ENCODE measurements around the gene RAB8B. TPM values are rescaled to one million over a fixed set of nuclear protein-coding genes. Genes with fewer than 3 reads are reported as not detected.

RAB8B gene
- total and polyA plus RNA-seq, 2 of the 13 experiments (the other 11 are each of a cell fraction or from before 2014, with no cell fraction given): 6.8 to 14.2 TPM

GRCh38 chr15:63157891-63158431, 31.4 kb upstream of the RAB8B start (continued):
- TF ChIP-seq ZNF121 (CRISPR knock-in tag; IDR thresholded peaks at IDR 0.05) (peak; percentile 57), SIN3B (IDR thresholded peaks at IDR 0.05; ENCODE audit: low read length) (no peak), CBX5 (CRISPR knock-in tag; IDR thresholded peaks at IDR 0.05; ENCODE audit: borderline replicate concordance) (no peak), ZNF770 (CRISPR knock-in tag; IDR thresholded peaks at IDR 0.05) (peak; percentile 73)

DNA sequence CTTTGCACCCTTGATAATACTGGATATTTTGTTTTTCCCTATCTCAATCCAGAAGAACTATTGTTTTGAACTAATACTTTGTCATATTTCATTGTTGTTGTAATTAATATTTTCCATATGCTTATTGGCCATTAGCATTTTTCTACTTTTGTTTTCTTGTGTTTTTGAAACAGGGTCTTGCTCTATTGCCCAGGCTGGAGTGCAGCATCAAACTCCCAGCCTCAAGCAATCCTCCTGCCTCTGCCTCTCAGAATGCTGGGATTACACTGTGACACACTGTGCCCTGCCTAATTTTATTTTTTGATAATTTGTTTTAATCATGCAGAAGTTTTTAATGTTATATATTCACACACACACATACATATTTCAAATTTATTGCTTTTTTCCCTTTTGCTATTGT, 28.8 kb upstream of the RAB8B start:
- DNase-seq (ENCODE audit: low spot score) (no peak), ATAC-seq (no peak), FAIRE-seq (no peak)
- BruUV-seq (replicated peaks): no TSS peak
- POLR2A ChIA-PET: no interaction called here
- intact Hi-C loops (cut with micrococcal nuclease; ENCODE audit: unreplicated experiment): no loop called here
- Histone ChIP-seq H2AFZ (ENCODE audit: low read length) (no peak overlapping the region), H3K9me3 (ENCODE audit: low read length) (no peaks in the 10 kb centered on the region), H3K27me3 (ENCODE audit: control insufficient read depth in 1 of 2, insufficient read depth in 2 of 2, low read length in 2 of 2) (no peaks in the 10 kb centered on the region; a peak in 1 of 5 replicates), H3K4me2 (ENCODE audit: low read depth, low read length) (no peak overlapping the region), H3K79me2 (ENCODE audit: insufficient read depth, low read length) (peaks cover 16% of the 10 kb centered on the region), H3K4me1 (ENCODE audit: insufficient read depth, low read length) (peaks cover 18% of the 10 kb centered on the region), H3K36me3 (replicated peaks in 1 of 2; ENCODE audit: control insufficient read depth in 1 of 2, insufficient read depth in 2 of 2, low read length in 2 of 2) (no peaks in the 10 kb centered on the region), H3K27ac (ENCODE audit: extremely low read length, insufficient read depth, low read length) (no peak overlapping the region), H3K4me3 (replicated peaks in 1 of 3; ENCODE audit: insufficient read depth in 1 of 3, low read depth in 2 of 3, low read length in 3 of 3) (no peak overlapping the region), H4K20me1 (ENCODE audit: insufficient read depth, low read length) (no peaks in the 10 kb centered on the region; the same call in 1 of the 2 replicates), H3K9ac (ENCODE audit: insufficient read depth, low read depth, low read length) (no peak overlapping the region)
- in situ Hi-C loops (cut with HindIII; ENCODE audit: extremely low pct_ligation_motif_present, low pct_unique_long_range_greater_than_20kb): loop anchor here (25.0 kb wide), 1 partner anchor 252 kb away; no protein-coding TSS in a partner anchor
- CTCF ChIA-PET (ENCODE audit: low intra/inter-chr PET ratio, low total read pairs): no interaction called here
- TF ChIP-seq ATAD3A (CRISPR knock-in tag; IDR thresholded peaks at IDR 0.05) (no peak), TFE3 (CRISPR knock-in tag; IDR thresholded peaks at IDR 0.05) (no peak), ARID4A (CRISPR knock-in tag; IDR thresholded peaks at IDR 0.05; ENCODE audit: borderline replicate concordance) (no peak), DNMT1 (CRISPR knock-in tag; IDR thresholded peaks at IDR 0.05) (no peak), ZNF788 (CRISPR knock-in tag; IDR thresholded peaks at IDR 0.05; ENCODE audit: borderline replicate concordance) (no peak), ONECUT2 (CRISPR knock-in tag; IDR thresholded peaks at IDR 0.05) (no peak), RXRB (CRISPR knock-in tag; IDR thresholded peaks at IDR 0.05; ENCODE audit: borderline replicate concordance) (no peak), SP4 (CRISPR knock-in tag; IDR thresholded peaks at IDR 0.05) (no peak)
- TF ChIP-seq, protein P1, sequence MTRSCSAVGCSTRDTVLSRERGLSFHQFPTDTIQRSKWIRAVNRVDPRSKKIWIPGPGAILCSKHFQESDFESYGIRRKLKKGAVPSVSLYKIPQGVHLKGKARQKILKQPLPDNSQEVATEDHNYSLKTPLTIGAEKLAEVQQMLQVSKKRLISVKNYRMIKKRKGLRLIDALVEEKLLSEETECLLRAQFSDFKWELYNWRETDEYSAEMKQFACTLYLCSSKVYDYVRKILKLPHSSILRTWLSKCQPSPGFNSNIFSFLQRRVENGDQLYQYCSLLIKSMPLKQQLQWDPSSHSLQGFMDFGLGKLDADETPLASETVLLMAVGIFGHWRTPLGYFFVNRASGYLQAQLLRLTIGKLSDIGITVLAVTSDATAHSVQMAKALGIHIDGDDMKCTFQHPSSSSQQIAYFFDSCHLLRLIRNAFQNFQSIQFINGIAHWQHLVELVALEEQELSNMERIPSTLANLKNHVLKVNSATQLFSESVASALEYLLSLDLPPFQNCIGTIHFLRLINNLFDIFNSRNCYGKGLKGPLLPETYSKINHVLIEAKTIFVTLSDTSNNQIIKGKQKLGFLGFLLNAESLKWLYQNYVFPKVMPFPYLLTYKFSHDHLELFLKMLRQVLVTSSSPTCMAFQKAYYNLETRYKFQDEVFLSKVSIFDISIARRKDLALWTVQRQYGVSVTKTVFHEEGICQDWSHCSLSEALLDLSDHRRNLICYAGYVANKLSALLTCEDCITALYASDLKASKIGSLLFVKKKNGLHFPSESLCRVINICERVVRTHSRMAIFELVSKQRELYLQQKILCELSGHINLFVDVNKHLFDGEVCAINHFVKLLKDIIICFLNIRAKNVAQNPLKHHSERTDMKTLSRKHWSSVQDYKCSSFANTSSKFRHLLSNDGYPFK (CRISPR knock-in tag; IDR thresholded peaks at IDR 0.05; ENCODE audit: borderline replicate concordance): no peak

Measured in HepG2 (cell line).